ENCODE measurements around the gene YPEL4. TPM values are rescaled to one million over a fixed set of nuclear protein-coding genes. Genes with fewer than 3 reads are reported as not detected.

Gene YPEL4
- total RNA-seq, 3 donors from 2014 or later (not counting 1 experiment from before 2014, with no cell fraction given) = 1.2 to 1.3 (median 1.2) TPM

DNA sequence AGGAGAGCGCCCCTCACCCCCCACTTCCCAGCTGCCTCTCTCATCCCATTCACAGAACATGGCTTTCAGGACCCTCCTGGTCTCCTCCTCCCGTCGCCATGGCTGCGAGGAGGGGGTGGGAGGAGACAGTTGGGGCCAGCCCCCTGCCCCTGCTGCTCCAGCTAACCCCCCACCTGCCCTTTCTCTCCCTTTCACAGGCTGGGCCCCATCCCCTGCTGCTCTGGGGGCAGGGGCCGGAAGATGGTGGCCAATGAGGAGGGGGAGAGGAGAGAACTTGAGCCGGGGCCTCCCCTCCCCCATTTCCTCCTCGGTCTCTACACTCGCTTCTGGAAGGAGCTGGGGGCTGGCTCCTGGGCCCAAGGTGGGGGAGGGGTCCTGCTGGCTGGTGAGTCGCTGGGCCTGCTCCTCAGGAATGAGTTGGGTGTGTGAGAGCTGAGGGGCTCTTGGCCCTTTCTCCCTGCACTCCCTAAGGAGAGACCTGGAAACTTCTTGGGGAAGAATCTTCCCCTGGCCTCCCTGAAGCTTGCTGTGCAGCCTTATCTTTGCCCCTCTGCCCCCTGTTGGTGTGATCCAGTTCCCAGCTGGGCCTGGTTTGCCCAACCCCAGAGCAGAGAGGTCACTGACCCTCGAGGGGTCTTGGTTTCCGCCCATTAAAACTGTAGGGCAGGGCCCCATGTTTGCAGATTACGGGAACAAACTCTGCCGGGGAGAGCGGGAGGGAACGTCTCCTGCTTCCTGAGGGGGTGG lies 10.2 kb downstream of the YPEL4 start:
- TF ChIP-seq, protein P1, sequence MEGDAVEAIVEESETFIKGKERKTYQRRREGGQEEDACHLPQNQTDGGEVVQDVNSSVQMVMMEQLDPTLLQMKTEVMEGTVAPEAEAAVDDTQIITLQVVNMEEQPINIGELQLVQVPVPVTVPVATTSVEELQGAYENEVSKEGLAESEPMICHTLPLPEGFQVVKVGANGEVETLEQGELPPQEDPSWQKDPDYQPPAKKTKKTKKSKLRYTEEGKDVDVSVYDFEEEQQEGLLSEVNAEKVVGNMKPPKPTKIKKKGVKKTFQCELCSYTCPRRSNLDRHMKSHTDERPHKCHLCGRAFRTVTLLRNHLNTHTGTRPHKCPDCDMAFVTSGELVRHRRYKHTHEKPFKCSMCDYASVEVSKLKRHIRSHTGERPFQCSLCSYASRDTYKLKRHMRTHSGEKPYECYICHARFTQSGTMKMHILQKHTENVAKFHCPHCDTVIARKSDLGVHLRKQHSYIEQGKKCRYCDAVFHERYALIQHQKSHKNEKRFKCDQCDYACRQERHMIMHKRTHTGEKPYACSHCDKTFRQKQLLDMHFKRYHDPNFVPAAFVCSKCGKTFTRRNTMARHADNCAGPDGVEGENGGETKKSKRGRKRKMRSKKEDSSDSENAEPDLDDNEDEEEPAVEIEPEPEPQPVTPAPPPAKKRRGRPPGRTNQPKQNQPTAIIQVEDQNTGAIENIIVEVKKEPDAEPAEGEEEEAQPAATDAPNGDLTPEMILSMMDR (IDR thresholded peaks at IDR 0.05) = no peak
- peaks cover 16% of the 10 kb centered on the region for H3K27me3 ChIP-seq (ENCODE audit: control insufficient read depth, insufficient read depth, low read length)
- no peaks in the 10 kb centered on the region for H3K36me3 ChIP-seq (ENCODE audit: control insufficient read depth, insufficient read depth, low read length)
- peaks cover 24% of the 10 kb centered on the region for H3K4me1 ChIP-seq (ENCODE audit: control insufficient read depth, insufficient read depth, low read length)
- peak in 2 of 3 donors; percentile 3 to 19 for ATAC-seq
- Mint-ChIP-seq H3K4me3 (peak overlapping the region; percentile 89), H3K9me3 (no peaks in the 10 kb centered on the region), H3K4me1 (peaks cover 9 to 19% of the 10 kb centered on the region in 2 donors), H3K27ac (peak overlapping the region in 1 of 2 donors; percentile 75), H3K36me3 (no peaks in the 10 kb centered on the region), H3K27me3 (ENCODE audit: low read depth in 2 of 2) (peaks cover 32 to 33% of the 10 kb centered on the region in 2 donors)
- WGBS (ENCODE audit: insufficient coverage) = 36% methylated on average over 10 of the region's 15 CpGs
- H3K9me3 ChIP-seq (ENCODE audit: control insufficient read depth, insufficient read depth, low read length) = no peaks in the 10 kb centered on the region
- intact Hi-C loops (cut with micrococcal nuclease) = loop anchor here (2.0 kb wide), 1 partner anchor 183 kb away; no protein-coding TSS in a partner anchor
- H3K27ac ChIP-seq (ENCODE audit: low read length) = no peak overlapping the region
- DNase-seq = peak in 1 of 2 donors; percentile 23
- H3K4me3 ChIP-seq (ENCODE audit: low read length) = no peak overlapping the region

DNA sequence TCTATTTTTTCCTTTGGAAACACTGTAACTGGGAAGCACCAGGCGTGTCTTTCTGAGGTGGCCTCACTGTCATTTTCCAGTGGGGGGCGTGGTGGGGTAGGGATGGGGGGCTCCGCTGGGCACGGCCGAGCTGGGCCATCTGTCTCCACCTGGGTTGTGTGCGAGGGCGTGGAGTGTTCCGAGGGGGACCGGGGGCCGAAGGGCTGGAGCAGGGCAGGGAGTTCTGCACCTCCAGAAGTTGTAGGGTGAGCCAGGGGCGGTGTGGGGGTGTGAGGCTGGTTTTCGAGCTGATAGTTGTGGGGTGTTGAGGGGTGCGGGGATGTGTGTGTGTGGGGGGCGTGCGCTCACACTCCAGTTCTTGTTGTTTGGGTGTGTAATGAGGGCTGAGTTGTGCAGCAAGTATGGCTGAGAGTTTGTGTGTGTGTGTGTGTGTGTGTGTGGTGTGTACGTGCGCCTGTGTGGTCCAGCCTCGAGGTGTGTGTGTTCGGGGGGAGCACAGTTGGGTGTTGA lies 10.8 kb downstream of the YPEL4 start:
- TF ChIP-seq, protein P1 (IDR thresholded peaks at IDR 0.05) = no peak
- Mint-ChIP-seq H3K27me3 (ENCODE audit: low read depth in 2 of 2) (peaks cover 36 to 37% of the 10 kb centered on the region in 2 donors), H3K36me3 (no peaks in the 10 kb centered on the region), H3K9me3 (no peaks in the 10 kb centered on the region), H3K4me1 (peaks cover 9 to 19% of the 10 kb centered on the region in 2 donors), H3K27ac (peak overlapping the region in 1 of 2 donors; percentile 75), H3K4me3 (peak overlapping the region; percentile 89)
- intact Hi-C loops (cut with micrococcal nuclease) = no loop called here
- Histone ChIP-seq H3K36me3 (ENCODE audit: control insufficient read depth, insufficient read depth, low read length) (no peaks in the 10 kb centered on the region), H3K9me3 (ENCODE audit: control insufficient read depth, insufficient read depth, low read length) (no peaks in the 10 kb centered on the region), H3K4me3 (ENCODE audit: low read length) (peak overlapping the region; percentile 45), H3K27me3 (ENCODE audit: control insufficient read depth, insufficient read depth, low read length) (peaks cover 15% of the 10 kb centered on the region), H3K4me1 (ENCODE audit: control insufficient read depth, insufficient read depth, low read length) (peaks cover 24% of the 10 kb centered on the region), H3K27ac (ENCODE audit: low read length) (no peak overlapping the region)
- peak; percentile 22 to 44 (median 42) for ATAC-seq
- 2% methylated on average over 17 of the region's 19 CpGs for WGBS (ENCODE audit: insufficient coverage)
- DNase-seq = peak in 1 of 2 donors; percentile 38

DNA sequence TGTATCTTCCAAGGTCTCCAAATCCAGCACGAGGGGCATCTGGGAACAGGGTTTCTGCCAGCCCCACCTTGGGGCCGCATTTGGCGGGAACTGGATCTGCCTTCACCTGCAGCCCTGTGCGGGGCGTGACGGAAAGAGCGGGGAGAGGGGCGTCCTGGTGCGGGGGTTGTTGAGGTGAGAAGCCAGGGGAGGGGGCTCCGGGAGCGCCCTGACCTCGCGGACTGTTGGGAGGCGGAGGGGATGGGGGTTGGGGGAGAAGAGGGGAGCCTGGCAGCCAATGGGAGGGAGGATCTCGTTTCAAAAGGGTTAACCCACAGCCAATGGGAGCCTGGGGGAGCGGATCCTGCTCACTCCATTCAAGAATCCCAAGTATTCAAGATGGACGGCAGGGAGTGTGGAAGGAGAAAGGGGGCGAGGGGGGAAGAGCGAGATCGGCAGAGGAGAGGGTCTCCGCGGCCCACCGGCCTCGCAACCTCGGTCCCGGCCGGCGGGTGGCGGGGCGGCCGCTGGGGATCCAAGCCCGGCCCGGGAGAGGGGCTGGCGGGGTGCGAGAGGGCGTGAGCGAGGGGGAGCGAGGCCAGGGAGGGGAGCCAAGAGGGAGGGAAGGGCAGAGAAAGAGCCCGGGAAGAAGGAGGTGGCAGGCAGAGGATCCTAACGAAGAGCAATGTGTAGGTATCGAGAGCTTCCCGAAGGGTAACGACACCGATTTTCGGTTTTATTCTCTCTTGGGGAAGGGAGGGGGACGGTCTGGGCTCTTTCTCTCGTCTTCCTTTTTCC lies 11.5 kb downstream of the YPEL4 start:
- TF ChIP-seq, protein P1 (IDR thresholded peaks at IDR 0.05) = no peak
- H3K9me3 ChIP-seq (ENCODE audit: control insufficient read depth, insufficient read depth, low read length) = no peaks in the 10 kb centered on the region
- peak overlapping the region; percentile 45 for H3K4me3 ChIP-seq (ENCODE audit: low read length)
- peak overlapping the region; percentile 89 for H3K4me3 Mint-ChIP-seq
- peaks cover 15% of the 10 kb centered on the region for H3K27me3 ChIP-seq (ENCODE audit: control insufficient read depth, insufficient read depth, low read length)
- peaks cover 24% of the 10 kb centered on the region for H3K4me1 ChIP-seq (ENCODE audit: control insufficient read depth, insufficient read depth, low read length)
- WGBS (ENCODE audit: insufficient coverage) = 2% methylated on average over 43 of the region's 47 CpGs
- no peaks in the 10 kb centered on the region for H3K36me3 ChIP-seq (ENCODE audit: control insufficient read depth, insufficient read depth, low read length)
- peak overlapping the region in 1 of 2 donors; percentile 75 for H3K27ac Mint-ChIP-seq
- peaks cover 9 to 19% of the 10 kb centered on the region in 2 donors for H3K4me1 Mint-ChIP-seq
- intact Hi-C loops (cut with micrococcal nuclease) = no loop called here
- H3K9me3 Mint-ChIP-seq = no peaks in the 10 kb centered on the region
- DNase-seq (peak in 1 of 2 donors; percentile 47), ATAC-seq (peak in 2 of 3 donors; percentile 46 to 54)
- H3K27me3 Mint-ChIP-seq (ENCODE audit: low read depth in 2 of 2) = peaks cover 31% of the 10 kb centered on the region in 2 donors
- no peak overlapping the region for H3K27ac ChIP-seq (ENCODE audit: low read length)
- H3K36me3 Mint-ChIP-seq = no peaks in the 10 kb centered on the region

All from natural killer cell (primary cell).